T-helper 1 cell treated with Interleukin-12 subunit alpha and Interleukin-12 subunit beta and Interleukin-4 antibody, amounts not matched to agents 30 μg/mL and 1 μg/mL, for 36 hours (primary cell): Measurements from ENCODE around the gene PIK3IP1.

Source experiments
- H3K27ac Mint-ChIP-seq: one replicate; pipeline ENCODE4 v1.8.0; 2021; ENCODE audit warnings: mild to moderate bottlenecking, mixed read lengths
- H3K27me3 Mint-ChIP-seq: one replicate; pipeline ENCODE4 v1.8.0; 2021; ENCODE audit warnings: low read depth, mixed read lengths
- H3K36me3 Mint-ChIP-seq: one replicate; pipeline ENCODE4 v1.8.0; 2021; ENCODE audit warnings: low read depth, mixed read lengths
- H3K4me1 Mint-ChIP-seq: one replicate; pipeline ENCODE4 v1.8.0; 2021; ENCODE audit warnings: low read depth, mixed read lengths
- H3K4me3 Mint-ChIP-seq: one replicate; pipeline ENCODE4 v1.8.0; 2021; ENCODE audit warnings: mild to moderate bottlenecking, moderate library complexity, mixed read lengths
- H3K9me3 Mint-ChIP-seq: one replicate; pipeline ENCODE4 v1.8.0; 2021; ENCODE audit warnings: mixed read lengths

Gene PIK3IP1

DNA sequence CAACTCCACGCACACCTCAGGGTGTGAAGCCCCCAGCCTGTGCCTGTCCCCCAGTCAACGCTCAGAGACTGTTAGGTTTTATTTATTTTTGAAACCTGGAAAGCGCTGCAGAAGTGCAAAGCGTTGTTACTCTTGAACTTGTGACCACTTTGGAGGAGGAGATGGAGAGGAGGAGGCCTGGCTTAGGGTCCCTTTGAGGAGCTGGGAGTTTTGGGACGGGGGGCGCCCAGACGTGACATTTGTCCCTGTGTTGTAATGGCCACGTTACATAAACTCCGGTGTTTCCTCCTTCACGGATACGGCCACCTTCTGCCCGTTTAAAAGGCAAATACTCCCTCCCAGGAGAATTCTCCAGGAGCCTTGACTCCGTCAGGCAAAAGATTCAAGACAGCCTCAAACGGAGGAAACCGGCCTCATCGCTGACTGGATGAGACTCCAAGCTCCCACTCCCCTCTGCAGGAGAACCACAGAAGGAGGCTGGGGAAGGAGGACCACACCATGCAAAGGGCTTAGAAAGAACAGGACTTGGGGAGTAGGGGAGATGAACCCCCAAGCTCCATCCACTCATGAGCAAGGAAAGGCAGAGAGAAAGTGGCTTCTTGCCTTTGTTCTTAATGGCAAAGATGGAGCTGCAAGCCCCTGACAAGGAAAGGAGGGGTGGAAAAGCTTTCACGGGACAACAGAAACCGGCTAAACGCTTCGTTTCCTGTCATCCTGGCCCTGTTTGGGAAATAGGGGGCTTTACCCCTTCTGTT lies 630 bp downstream of the PIK3IP1 start:
- Mint-ChIP-seq H3K36me3 (peaks cover 40% of the 10 kb centered on the region), H3K9me3 (no peaks in the 10 kb centered on the region), H3K27me3 (no peaks in the 10 kb centered on the region), H3K4me1 (peaks cover 64% of the 10 kb centered on the region), H3K4me3 (peak overlapping the region; percentile 98), H3K27ac (peak overlapping the region; percentile 97)

DNA sequence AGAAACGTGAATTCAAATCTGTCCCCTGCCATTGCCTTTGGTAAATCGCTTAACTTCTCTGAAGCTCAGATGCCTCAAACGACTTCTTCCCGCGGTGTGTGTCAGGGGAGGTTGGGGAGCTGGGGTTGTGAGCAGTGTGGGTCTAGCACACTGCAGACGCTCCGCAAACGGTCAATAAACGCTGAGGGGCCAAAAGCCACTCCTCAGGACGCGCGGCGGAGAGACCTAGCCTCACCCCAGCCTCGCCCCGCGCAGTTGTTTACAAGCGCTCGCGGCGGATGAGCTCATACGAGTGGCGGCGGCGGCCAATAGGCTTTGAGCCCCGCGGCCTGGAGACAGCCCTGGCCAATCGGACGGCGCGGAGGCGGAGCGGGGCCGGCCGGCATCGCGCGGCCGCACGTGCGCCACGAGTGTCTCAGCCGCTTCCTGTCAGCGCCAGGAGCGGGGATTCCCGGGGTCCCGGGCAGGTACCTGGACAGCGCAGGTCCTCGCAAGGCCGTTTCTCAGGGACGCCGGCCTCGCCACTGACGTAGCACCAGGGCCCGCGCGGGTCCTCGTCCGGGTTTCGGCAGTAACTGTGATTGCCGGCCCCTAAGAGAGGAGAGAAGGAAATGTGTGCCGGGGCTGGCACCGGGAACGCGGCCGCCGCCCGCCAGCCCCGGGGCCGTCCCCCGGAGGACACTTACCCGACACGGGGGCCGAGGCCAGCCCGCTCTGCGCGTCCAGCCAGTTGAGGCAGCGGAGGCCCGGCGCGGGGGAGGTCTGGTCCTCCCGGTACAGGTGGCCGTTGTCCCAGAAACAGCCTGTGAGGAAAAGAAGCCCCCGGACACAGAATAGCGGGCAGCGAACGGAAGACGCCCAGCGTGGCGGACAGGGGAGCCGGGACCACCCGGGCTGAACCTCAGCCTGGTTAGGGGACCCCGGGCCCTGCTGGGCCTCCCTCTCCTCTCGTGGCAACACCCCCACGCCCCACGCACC lies 1.5 kb downstream of the PIK3IP1 start:
- H3K9me3 Mint-ChIP-seq = no peaks in the 10 kb centered on the region
- no peaks in the 10 kb centered on the region for H3K27me3 Mint-ChIP-seq
- peak overlapping the region; percentile 98 for H3K4me3 Mint-ChIP-seq
- H3K27ac Mint-ChIP-seq = peak overlapping the region; percentile 100
- peaks cover 65% of the 10 kb centered on the region for H3K4me1 Mint-ChIP-seq
- peaks cover 45% of the 10 kb centered on the region for H3K36me3 Mint-ChIP-seq

DNA sequence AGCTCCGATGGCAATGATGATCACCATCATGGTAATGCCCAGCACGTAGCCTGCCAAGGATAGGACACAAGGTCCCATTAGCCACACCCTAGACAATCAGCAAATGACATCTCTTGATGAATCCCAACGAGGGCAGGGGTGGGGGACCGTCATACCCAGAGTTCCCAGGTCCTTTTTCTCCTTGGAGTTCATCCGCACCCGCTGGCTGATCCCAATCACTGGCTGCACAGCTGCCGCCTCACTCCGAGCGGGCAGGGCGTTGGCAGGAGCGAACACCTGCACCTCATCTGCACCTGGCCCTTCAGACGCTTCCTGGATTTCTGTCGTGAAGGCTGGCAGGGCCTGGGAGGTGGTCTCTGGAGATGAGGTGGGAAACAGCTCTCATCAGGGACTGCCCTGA lies 2.9 kb downstream of the PIK3IP1 start:
- H3K4me1 Mint-ChIP-seq = peaks cover 66% of the 10 kb centered on the region
- peak overlapping the region; percentile 100 for H3K27ac Mint-ChIP-seq
- peaks cover 56% of the 10 kb centered on the region for H3K36me3 Mint-ChIP-seq
- no peaks in the 10 kb centered on the region for H3K9me3 Mint-ChIP-seq
- no peaks in the 10 kb centered on the region for H3K27me3 Mint-ChIP-seq
- peak overlapping the region; percentile 92 for H3K4me3 Mint-ChIP-seq

DNA sequence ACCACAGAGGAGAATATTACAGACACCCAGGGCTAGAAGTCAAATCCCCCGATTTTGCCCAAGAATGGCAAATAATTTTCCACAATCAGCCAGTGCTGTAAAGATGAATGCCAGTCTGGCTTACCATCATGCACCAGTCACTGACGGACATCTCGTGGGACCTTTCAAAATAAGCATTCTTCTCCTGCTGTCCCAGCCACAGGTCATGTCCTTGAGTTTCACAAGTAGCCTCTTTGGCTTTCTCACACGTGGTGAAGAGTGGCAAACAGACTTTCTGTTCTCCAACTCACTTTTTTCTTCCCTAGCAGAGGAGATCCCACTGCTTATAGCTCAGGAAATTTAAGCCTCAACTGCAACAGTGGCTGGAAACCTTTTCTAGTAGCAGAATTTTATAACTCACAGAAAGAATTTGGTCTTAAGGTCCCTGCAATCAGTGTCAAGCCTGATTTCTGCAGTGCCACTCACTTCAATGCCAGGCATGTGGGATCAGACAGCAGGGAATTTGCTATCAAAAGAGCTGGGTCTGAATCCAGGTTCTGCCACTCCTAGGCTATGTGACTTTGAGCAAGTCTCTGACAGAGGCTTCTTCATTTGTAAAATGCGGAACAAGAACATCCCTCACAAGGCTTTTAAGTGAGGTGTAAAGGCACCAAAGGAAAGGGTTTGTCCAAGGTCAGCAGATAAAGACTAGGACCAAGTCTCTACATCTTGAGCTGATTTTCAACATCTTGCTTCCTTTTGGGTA lies 3.6 kb downstream of the PIK3IP1 start:
- Mint-ChIP-seq H3K27me3 (no peaks in the 10 kb centered on the region), H3K9me3 (no peaks in the 10 kb centered on the region), H3K27ac (peak overlapping the region; percentile 59), H3K36me3 (peaks cover 58% of the 10 kb centered on the region), H3K4me1 (peaks cover 65% of the 10 kb centered on the region), H3K4me3 (peak overlapping the region; percentile 92)

DNA sequence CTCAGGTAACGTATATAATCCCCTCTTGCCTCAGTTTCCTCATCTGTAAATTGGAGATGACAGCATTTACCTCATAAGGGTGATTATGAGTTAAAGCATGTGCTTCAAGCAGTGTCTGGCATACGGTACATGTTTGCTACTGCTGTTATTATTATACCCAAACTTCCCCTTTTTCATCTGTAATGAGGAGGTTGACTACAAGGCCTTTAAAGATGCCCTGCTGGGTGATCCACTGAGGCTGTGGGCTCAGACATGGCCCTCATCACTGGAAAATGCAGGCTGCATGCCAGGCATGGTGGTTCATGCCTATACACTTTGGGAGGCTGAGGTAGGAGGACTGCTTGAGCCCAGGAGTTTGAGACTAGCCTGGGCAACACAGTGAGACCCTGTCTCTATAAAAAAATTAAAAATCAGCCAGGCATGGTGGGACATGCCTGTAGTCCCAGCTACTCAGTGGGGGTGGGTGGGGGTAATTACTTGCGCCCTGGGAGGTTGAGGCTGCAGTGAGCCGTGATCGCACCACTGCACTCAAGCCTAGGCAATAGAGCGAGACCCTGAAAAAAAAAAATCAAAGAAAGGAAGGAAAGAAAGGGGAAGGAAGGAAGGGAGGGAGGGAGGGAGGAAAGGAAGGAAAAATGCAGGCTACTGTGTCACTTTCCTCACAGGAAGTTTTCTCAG lies 4.3 kb downstream of the PIK3IP1 start:
- peak overlapping the region; percentile 89 for H3K27ac Mint-ChIP-seq
- no peaks in the 10 kb centered on the region for H3K27me3 Mint-ChIP-seq
- H3K36me3 Mint-ChIP-seq = peaks cover 64% of the 10 kb centered on the region
- H3K4me1 Mint-ChIP-seq = peaks cover 65% of the 10 kb centered on the region
- H3K9me3 Mint-ChIP-seq = no peaks in the 10 kb centered on the region
- H3K4me3 Mint-ChIP-seq = peak overlapping the region; percentile 56

DNA sequence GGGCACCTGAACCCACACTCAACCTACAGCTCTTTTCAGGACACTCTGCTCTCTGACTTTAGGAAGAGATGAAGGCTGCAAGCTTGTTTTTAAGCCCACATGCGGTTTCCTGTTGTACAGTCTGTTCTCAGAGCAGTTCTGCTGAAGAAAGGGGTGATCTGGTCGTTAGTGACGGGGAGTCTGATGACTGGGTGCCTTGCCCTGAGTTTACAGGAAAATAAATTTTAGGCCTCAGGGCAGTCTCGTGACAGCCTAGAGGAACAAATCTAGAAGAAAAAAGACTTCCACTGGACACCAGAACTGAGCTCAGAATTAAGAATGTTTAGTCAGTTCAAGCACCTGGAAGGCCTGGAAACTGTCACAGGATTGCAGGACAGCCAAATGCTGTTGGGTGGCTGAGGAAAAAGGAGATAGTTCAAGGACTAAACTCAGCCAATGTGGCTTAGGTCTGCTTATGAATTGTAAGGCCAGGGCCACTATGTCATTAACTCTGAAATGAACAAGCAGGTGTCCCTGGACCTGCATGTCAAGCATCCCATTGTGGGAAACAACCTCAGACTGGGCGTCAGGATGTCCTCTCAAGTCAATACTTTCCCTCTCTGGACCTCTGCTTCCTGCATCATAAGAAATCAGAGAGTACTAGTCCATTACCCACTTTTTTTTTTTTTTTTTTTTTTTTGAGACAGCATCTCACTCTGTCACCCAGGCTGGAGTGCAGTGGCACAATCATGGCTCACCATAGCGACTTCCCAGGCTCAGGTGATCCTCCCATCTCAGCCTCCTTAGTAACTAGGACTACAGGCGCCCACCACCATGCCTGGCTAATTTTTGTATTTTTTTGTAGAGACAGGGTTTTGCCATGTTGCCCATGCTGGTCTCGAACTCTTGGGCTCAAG lies 5.7 kb downstream of the PIK3IP1 start:
- H3K36me3 Mint-ChIP-seq = peaks cover 64% of the 10 kb centered on the region
- peak overlapping the region; percentile 56 for H3K4me3 Mint-ChIP-seq
- H3K4me1 Mint-ChIP-seq = peaks cover 62% of the 10 kb centered on the region

DNA sequence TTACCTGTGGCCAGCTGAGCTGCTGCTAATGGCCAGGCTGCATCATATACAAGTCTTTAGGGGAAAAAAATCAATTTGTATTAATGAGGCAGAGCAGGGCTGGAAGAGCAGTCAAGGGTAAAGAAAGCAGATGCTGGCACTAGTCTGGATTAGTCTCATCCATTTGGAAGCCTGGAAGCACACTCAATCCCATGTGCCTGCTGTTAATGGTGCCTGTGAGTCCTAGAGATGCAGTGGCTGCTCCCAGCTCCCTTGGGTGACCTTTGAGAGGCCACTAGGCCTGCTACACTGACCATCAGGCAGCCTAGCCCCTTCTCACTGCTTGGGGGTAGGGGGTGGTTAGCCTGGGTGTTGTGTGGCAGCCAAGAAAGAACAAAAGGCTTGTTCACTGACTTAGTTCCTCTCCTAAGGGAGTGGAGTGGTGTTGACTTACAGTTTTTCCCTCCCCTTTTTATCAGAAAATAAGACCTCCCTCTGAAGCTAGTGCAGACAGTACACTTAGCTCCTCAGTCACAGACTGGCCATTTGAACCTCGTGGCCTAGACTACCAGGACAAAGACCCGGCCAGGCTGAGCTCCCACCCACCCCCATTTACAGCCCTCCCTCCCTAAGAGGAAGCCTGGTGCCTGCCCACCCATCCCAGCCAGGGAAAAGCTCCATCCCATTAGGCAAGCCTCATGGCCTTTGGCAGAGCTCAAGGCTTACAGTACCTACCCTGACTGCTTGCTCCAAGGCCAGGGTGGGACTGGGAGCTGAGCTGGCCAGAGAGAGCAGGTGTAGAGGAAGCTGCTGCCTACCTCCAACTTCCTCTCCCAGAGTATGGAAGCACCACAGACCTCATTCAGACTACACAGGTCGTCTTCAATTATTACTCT lies 7.8 kb downstream of the PIK3IP1 start:
- no peaks in the 10 kb centered on the region for H3K9me3 Mint-ChIP-seq
- no peaks in the 10 kb centered on the region for H3K27me3 Mint-ChIP-seq
- H3K4me1 Mint-ChIP-seq = peaks cover 68% of the 10 kb centered on the region
- peak overlapping the region; percentile 56 for H3K4me3 Mint-ChIP-seq
- peak overlapping the region; percentile 89 for H3K27ac Mint-ChIP-seq
- H3K36me3 Mint-ChIP-seq = peaks cover 72% of the 10 kb centered on the region

More for the DNA sequence above, 5.7 kb downstream of the PIK3IP1 start:
- Mint-ChIP-seq H3K27ac (peak overlapping the region; percentile 89), H3K9me3 (no peaks in the 10 kb centered on the region), H3K27me3 (no peaks in the 10 kb centered on the region)

DNA sequence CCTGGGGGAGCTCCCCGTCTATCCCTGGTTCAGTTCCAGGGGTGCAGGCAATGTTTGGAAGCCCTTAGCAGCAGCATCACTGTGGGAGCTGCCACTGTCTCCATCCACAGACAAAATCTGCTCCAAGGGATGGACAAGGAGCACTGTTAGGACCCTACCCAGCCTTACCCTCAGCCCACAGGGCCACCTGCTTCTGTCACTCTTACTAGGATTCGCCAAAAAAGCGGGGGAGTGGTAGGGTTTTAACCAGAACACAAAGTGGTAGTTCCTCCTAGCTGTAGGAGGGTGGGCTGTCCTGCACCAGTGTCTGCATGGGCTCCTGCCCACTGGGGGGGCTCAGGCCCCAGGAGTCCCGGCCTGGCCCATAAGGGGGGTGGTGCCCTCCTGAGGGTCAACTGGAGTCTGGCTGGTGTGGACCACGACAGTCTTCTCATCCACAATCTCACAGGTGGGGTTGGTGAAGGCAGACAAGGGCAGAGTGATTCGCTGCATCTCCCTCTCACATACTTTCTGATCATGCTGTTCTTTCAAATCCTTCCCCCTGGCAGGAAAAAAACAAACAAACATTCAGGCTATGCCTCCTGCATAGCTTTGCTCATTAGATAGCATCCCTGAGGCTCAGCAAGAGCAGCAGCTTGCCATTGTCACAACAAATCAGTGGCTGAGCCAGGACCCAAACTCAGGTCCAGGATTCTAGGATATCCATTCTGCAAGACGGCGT lies 9.4 kb downstream of the PIK3IP1 start:
- Mint-ChIP-seq H3K4me1 (peaks cover 69% of the 10 kb centered on the region), H3K27me3 (no peaks in the 10 kb centered on the region), H3K36me3 (peaks cover 66% of the 10 kb centered on the region), H3K9me3 (no peaks in the 10 kb centered on the region), H3K4me3 (no peak overlapping the region), H3K27ac (peak overlapping the region; percentile 62)

DNA sequence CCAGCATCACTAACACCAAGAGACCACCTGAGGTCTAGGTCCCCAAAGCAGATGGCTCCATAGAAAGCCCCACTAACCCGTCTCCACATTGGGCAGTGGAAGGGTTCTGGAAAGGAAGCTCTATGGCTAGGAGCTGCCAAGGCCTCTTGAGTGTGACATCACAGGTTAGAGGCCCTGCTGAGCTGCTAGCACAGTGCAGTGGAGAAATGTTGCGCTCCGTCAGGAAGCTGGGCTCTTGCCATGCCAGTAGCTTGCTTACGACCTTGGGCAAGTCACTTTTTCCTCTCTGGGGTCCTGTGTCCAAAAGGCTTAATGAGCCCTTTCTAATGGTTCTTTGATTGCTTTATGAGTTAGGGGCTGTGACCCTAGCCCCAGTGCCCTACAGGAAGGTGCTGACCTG lies 10.6 kb downstream of the PIK3IP1 start:
- Mint-ChIP-seq H3K27ac (peak overlapping the region; percentile 94), H3K4me1 (peaks cover 64% of the 10 kb centered on the region), H3K4me3 (no peak overlapping the region), H3K27me3 (no peaks in the 10 kb centered on the region), H3K36me3 (peaks cover 63% of the 10 kb centered on the region), H3K9me3 (no peaks in the 10 kb centered on the region)

DNA sequence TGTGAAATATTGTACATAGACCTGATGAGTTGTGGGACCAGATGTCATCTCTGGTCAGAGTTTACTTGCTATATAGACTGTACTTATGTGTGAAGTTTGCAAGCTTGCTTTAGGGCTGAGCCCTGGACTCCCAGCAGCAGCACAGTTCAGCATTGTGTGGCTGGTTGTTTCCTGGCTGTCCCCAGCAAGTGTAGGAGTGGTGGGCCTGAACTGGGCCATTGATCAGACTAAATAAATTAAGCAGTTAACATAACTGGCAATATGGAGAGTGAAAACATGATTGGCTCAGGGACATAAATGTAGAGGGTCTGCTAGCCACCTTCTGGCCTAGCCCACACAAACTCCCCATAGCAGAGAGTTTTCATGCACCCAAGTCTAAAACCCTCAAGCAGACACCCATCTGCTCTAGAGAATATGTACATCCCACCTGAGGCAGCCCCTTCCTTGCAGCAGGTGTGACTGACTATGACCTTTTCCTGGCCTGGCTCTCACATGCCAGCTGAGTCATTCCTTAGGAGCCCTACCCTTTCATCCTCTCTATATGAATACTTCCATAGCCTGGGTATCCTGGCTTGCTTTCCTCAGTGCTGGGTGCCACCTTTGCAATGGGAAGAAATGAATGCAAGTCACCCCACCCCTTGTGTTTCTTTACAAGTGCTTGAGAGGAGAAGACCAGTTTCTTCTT lies 12.3 kb downstream of the PIK3IP1 start:
- Mint-ChIP-seq H3K36me3 (peaks cover 61% of the 10 kb centered on the region), H3K9me3 (no peaks in the 10 kb centered on the region), H3K27me3 (no peaks in the 10 kb centered on the region), H3K27ac (peak overlapping the region; percentile 94), H3K4me1 (peaks cover 48% of the 10 kb centered on the region), H3K4me3 (peak overlapping the region; percentile 57)

DNA sequence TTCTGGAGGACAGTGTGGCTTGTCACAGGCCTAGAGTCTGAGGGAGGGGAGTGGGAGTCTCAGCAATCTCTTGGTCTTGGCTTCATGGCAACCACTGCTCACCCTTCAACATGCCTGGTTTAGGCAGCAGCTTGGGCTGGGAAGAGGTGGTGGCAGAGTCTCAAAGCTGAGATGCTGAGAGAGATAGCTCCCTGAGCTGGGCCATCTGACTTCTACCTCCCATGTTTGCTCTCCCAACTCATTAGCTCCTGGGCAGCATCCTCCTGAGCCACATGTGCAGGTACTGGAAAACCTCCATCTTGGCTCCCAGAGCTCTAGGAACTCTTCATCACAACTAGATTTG lies 13.0 kb downstream of the PIK3IP1 start:
- Mint-ChIP-seq H3K27ac (peak overlapping the region; percentile 94), H3K9me3 (no peaks in the 10 kb centered on the region), H3K27me3 (no peaks in the 10 kb centered on the region), H3K4me1 (peaks cover 46% of the 10 kb centered on the region), H3K4me3 (peak overlapping the region; percentile 57), H3K36me3 (peaks cover 62% of the 10 kb centered on the region)
